GM12892 (cell line): ENCODE results near the gene UBA6.

Source experiments
- POLR2A ChIP-seq: IDR thresholded peaks from 2 replicates; pipeline ENCODE4 v1.6.1; 2011; ENCODE audit warnings: low read depth, low read length, control low read depth
- POLR2AphosphoS5 ChIP-seq: IDR thresholded peaks from 2 replicates; pipeline ENCODE4 v1.6.1; 2011; ENCODE audit warnings: low read depth, low read length, control low read depth
- TAF1 ChIP-seq: IDR thresholded peaks from 2 replicates; pipeline ENCODE4 v1.6.1; 2011; ENCODE audit warnings: low read depth, mild to moderate bottlenecking, control low read depth, low read length, borderline replicate concordance

GRCh38 chr4:67696061-67696460, 4.9 kb downstream of the UBA6 start:
- TF ChIP-seq TAF1 (no peak), POLR2AphosphoS5 (no peak), POLR2A (no peak)
